Right cardiac atrium (tissue), 5 donors: ENCODE results near the gene ASIC4. TPM values are rescaled to one million over a fixed set of nuclear protein-coding genes. Genes with fewer than 3 reads are reported as not detected.

ENCODE experiments used
- ATAC-seq, 2 donors: fragments of 200-7000 bp; cut with Tn5 transposase; one replicate each; pipeline versions ENCODE4 v1.8.0 to v1.9.1; 2020; ENCODE audit warnings: moderate library complexity in 2 of 2, mild to moderate bottlenecking in 1 of 2
- DNase-seq, 3 donors: peaks; one replicate each; pipeline ENCODE4 v3.0.0-alpha.2; 2020
- H3K27ac ChIP-seq: one replicate; pipeline ENCODE4 v1.5.1; 2013; ENCODE audit warnings: mild to moderate bottlenecking, low read length, control low read depth, moderate library complexity
- H3K27me3 ChIP-seq: one replicate; pipeline ENCODE4 v1.6.1; 2013; ENCODE audit not compliant: control insufficient read depth, insufficient read depth
- H3K4me1 ChIP-seq: one replicate; pipeline ENCODE4 v1.6.1; 2013; ENCODE audit warnings: low read length; ENCODE audit not compliant: control insufficient read depth, insufficient read depth
- H3K4me3 ChIP-seq: one replicate; pipeline ENCODE4 v1.5.1; 2013; ENCODE audit warnings: low read length, control low read depth
- H3K9me3 ChIP-seq: one replicate; pipeline ENCODE4 v1.6.1; 2013; ENCODE audit warnings: low read length; ENCODE audit not compliant: control insufficient read depth
- WGBS: extraction: QIAGEN DNeasy Blood & Tissue Kit; methylation state at CpG from one replicate; pipeline ENCODE4 v1.1.7; 2013; 5-methylcytosine and 5-hydroxymethylcytosine counted together
- intact Hi-C, 4 donors: fragments of 100-400 bp; cut with DNase I; formaldehyde crosslinking; loops; one replicate each; pipeline versions ENCODE4 v1.11.0 to v1.14.0; 2022 to 2023
- polyA plus RNA-seq: library from polyadenylated mRNA; stranded (reverse); fragments of 200-250 nt; gene quantifications from one replicate; pipeline ENCODE4 v1.2.3, GENCODE V29; 2013
- total RNA-seq, 4 donors: library from RNA; stranded (reverse); fragmentation: NEBNext Ultra II Directional; extraction: Animal tissue kit (Norgen Biotek cat#: 25700); gene quantifications; one replicate each; pipeline ENCODE4 v1.2.1, GENCODE V29; 2021
- donor health status: healthy with polysubstance abuse.
- donor health status: DM: no; HTN: yes; CAD: no.
- donor health status: DM: no; HTN: no; CAD: no.
- donor health status: DM: no; HTN: yes; CAD: no; lungs with severe emphysema.
- donor health status: DM: yes; HTN: yes; CAD: no.

ASIC4 gene
- total and polyA plus RNA-seq, 5 donors, result 0.28 to 1.8 (median 1.5) TPM

GRCh38 chr2:219482674-219483405, 31.4 kb upstream of the ASIC4 start:
- Histone ChIP-seq H3K9me3 (no peaks in the 10 kb centered on the region), H3K4me1 (peaks cover 11% of the 10 kb centered on the region), H3K27ac (no peak overlapping the region), H3K4me3 (no peak overlapping the region), H3K27me3 (no peaks in the 10 kb centered on the region)
- intact Hi-C loops, result no loop called here
- DNase-seq (peak in 1 of 3 donors; percentile 68), ATAC-seq (peak in 1 of 2 donors; percentile 1)
- WGBS, result 64% methylated on average over 17 of the region's 17 CpGs

DNA sequence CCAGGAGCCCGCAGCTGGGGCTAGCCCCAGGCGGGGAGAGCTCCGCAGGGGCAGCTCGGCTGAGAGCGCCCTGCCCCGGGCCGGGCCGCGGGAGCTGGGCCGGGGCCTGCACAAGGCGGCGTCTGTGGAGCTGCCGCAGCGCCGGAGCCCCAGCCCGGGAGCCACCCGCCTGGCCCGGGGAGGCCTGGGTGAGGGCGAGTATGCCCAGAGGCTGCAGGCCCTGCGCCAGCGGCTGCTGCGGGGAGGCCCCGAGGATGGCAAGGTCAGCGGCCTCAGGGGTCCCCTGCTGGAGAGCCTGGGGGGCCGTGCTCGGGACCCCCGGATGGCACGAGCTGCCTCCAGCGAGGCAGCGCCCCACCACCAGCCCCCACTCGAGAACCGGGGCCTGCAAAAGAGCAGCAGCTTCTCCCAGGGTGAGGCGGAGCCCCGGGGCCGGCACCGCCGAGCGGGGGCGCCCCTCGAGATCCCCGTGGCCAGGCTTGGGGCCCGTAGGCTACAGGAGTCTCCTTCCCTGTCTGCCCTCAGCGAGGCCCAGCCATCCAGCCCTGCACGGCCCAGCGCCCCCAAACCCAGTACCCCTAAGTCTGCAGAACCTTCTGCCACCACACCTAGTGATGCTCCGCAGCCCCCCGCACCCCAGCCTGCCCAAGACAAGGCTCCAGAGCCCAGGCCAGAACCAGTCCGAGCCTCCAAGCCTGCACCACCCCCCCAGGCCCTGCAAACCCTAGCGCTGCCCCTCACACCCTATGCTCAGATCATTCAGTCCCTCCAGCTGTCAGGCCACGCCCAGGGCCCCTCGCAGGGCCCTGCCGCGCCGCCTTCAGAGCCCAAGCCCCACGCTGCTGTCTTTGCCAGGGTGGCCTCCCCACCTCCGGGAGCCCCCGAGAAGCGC, 30.6 kb upstream of the ASIC4 start:
- intact Hi-C loops, result no loop called here
- Histone ChIP-seq H3K4me3 (peak overlapping the region; percentile 17), H3K9me3 (no peaks in the 10 kb centered on the region), H3K27me3 (no peaks in the 10 kb centered on the region), H3K4me1 (peaks cover 11% of the 10 kb centered on the region), H3K27ac (no peak overlapping the region)
- DNase-seq, result peak in 1 of 3 donors; percentile 62
- WGBS, result 42% methylated on average over 58 of the region's 58 CpGs
- peak; percentile 5 to 6 for ATAC-seq

DNA sequence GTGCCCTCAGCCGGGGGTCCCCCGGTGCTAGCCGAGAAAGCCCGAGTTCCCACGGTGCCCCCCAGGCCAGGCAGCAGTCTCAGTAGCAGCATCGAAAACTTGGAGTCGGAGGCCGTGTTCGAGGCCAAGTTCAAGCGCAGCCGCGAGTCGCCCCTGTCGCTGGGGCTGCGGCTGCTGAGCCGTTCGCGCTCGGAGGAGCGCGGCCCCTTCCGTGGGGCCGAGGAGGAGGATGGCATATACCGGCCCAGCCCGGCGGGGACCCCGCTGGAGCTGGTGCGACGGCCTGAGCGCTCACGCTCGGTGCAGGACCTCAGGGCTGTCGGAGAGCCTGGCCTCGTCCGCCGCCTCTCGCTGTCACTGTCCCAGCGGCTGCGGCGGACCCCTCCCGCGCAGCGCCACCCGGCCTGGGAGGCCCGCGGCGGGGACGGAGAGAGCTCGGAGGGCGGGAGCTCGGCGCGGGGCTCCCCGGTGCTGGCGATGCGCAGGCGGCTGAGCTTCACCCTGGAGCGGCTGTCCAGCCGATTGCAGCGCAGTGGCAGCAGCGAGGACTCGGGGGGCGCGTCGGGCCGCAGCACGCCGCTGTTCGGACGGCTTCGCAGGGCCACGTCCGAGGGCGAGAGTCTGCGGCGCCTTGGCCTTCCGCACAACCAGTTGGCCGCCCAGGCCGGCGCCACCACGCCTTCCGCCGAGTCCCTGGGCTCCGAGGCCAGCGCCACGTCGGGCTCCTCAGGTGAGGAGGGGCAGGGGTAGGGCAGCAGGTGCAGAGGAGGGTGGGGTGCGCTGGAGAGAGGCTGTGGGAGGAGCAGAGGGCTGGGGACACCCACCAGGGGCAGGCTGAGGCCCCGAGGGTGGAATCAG, 29.7 kb upstream of the ASIC4 start:
- 7% methylated on average over 89 of the region's 89 CpGs for WGBS
- ATAC-seq (peak; percentile 12 to 19), DNase-seq (peak in 1 of 3 donors; percentile 69)
- Histone ChIP-seq H3K4me1 (peaks cover 11% of the 10 kb centered on the region), H3K4me3 (peak overlapping the region; percentile 17), H3K27ac (no peak overlapping the region), H3K27me3 (no peaks in the 10 kb centered on the region), H3K9me3 (no peaks in the 10 kb centered on the region)
- intact Hi-C loops, result no loop called here

- Histone ChIP-seq H3K4me1 (peaks cover 11% of the 10 kb centered on the region), H3K4me3 (no peak overlapping the region), H3K27me3 (no peaks in the 10 kb centered on the region), H3K27ac (no peak overlapping the region), H3K9me3 (no peaks in the 10 kb centered on the region)
- DNase-seq (peak in 1 of 3 donors; percentile 32), ATAC-seq (no peak)
- 69% methylated on average over 12 of the region's 12 CpGs for WGBS
- intact Hi-C loops, result no loop called here
Measured at GRCh38 chr2:219485201-219485580, 29.1 kb upstream of the ASIC4 start.

DNA sequence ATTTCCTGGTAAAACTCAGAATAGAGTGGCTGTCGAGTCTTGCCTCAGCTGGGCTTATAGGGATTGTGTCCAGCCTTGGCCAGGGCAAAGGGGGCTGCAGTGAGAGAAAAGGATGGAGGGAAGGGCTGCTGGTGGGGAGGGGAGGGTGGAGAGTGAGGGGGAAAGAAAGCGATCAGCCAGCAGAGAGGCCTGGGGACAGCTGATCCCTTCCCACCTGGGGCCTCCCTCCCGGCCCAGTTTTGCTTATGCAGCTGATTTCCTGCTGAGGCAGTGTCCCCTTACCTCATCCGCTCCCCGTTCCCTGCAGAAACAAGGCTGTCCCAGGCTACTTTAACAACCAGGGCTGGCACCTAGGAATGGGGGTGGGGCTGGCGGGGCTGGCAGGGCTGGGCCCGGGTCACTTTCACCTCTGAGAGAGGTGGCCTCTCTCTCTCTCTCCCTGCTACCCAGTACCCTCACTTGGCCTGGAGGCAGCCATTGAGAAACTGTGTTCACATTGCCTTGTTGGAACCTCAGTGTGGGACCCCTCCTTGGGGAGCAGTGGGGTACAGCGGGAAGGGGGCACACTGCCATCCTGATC, 27.8 kb upstream of the ASIC4 start:
- Histone ChIP-seq H3K4me3 (no peak overlapping the region), H3K27me3 (no peaks in the 10 kb centered on the region), H3K4me1 (peaks cover 11% of the 10 kb centered on the region), H3K27ac (no peak overlapping the region), H3K9me3 (no peaks in the 10 kb centered on the region)
- DNase-seq, result peak in 1 of 3 donors; percentile 50
- ATAC-seq, result no peak
- intact Hi-C loops, result no loop called here
- 62% methylated on average over 8 of the region's 8 CpGs for WGBS

DNA sequence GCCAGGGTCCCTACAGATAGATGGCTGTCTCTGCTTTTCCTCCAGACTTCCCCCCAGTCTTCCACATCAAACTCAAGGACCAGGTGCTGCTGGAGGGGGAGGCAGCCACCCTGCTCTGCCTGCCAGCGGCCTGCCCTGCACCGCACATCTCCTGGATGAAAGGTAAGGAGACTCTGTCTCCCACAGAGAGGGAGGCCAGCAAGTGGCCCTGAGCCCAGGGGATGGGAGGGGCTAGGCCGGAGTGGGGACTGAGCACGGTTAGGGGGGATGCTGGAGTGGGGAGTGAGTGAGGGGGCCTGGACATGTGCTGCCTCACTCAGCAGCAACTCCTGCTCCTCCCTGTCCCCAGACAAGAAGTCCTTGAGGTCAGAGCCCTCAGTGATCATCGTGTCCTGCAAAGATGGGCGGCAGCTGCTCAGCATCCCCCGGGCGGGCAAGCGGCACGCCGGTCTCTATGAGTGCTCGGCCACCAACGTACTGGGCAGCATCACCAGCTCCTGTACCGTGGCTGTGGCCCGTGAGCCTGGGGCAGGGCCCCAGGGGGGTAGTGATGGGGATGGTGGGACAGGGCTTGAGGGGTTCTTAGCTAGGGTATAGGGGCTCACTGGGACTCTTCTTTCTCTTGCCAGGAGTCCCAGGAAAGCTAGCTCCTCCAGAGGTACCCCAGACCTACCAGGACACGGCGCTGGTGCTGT, 26.0 kb upstream of the ASIC4 start:
- Histone ChIP-seq H3K27ac (no peak overlapping the region), H3K4me3 (no peak overlapping the region), H3K9me3 (no peaks in the 10 kb centered on the region), H3K4me1 (peaks cover 11% of the 10 kb centered on the region), H3K27me3 (no peaks in the 10 kb centered on the region)
- 86% methylated on average over 17 of the region's 17 CpGs for WGBS
- ATAC-seq (no peak), DNase-seq (peak in 1 of 3 donors; percentile 46)
- intact Hi-C loops, result no loop called here

DNA sequence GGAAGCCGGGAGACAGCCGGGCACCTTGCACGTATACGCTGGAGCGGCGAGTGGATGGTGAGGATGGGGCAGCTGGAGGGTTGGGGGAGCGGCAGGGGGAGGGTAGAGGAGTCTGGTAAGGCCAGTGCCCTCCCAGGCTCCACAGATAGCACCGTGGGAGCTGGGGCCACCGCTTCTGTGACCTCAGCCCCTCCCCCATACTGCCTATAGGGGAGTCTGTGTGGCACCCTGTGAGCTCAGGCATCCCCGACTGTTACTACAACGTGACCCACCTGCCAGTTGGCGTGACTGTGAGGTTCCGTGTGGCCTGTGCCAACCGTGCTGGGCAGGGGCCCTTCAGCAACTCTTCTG, 25.5 kb upstream of the ASIC4 start:
- Histone ChIP-seq H3K4me3 (no peak overlapping the region), H3K4me1 (peaks cover 11% of the 10 kb centered on the region), H3K27ac (no peak overlapping the region), H3K9me3 (no peaks in the 10 kb centered on the region), H3K27me3 (no peaks in the 10 kb centered on the region)
- ATAC-seq (no peak), DNase-seq (peak in 1 of 3 donors; percentile 59)
- WGBS, result 77% methylated on average over 14 of the region's 14 CpGs
- intact Hi-C loops, result no loop called here

DNA sequence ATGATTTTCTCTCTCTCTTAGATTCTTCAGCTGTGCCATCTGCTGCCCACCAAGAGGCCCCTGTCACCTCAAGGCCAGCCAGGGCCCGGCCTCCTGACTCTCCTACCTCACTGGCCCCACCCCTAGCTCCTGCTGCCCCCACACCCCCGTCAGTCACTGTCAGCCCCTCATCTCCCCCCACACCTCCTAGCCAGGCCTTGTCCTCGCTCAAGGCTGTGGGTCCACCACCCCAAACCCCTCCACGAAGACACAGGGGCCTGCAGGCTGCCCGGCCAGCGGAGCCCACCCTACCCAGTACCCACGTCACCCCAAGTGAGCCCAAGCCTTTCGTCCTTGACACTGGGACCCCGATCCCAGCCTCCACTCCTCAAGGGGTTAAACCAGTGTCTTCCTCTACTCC, 25.0 kb upstream of the ASIC4 start:
- ATAC-seq, result no peak
- Histone ChIP-seq H3K27me3 (no peaks in the 10 kb centered on the region), H3K4me3 (no peak overlapping the region), H3K4me1 (peaks cover 6% of the 10 kb centered on the region), H3K27ac (no peak overlapping the region), H3K9me3 (no peaks in the 10 kb centered on the region)
- DNase-seq, result peak in 2 of 3 donors; percentile 24 to 50
- intact Hi-C loops, result no loop called here
- 85% methylated on average over 9 of the region's 9 CpGs for WGBS

DNA sequence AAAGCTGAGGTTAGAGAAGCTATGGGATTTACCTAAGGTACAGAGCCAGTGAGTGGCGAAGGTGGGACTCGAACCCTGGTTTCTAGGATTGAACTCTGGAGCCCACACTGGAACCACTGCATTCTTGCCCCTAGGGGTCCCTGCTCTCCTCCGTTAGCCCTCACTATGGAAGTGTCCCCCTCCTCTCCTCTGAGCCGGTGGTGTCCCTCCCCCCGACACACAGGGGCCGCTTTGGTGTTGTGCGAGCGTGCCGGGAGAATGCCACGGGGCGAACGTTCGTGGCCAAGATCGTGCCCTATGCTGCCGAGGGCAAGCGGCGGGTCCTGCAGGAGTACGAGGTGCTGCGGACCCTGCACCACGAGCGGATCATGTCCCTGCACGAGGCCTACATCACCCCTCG, 24.1 kb upstream of the ASIC4 start:
- DNase-seq (peak in 1 of 3 donors; percentile 58), ATAC-seq (no peak)
- 84% methylated on average over 23 of the region's 23 CpGs for WGBS
- Histone ChIP-seq H3K9me3 (no peaks in the 10 kb centered on the region), H3K4me1 (no peaks in the 10 kb centered on the region), H3K27me3 (no peaks in the 10 kb centered on the region), H3K27ac (no peak overlapping the region), H3K4me3 (no peak overlapping the region)
- intact Hi-C loops, result loop anchor here in 2 of 4 donors (5.0 kb wide), 2 partner anchors 37 to 47 kb away; no protein-coding TSS in a partner anchor

GRCh38 chr2:219490600-219491130, 23.6 kb upstream of the ASIC4 start:
- DNase-seq (peak in 2 of 3 donors; percentile 32 to 55), ATAC-seq (no peak)
- no peak overlapping the region for H3K4me3 ChIP-seq
- no peak overlapping the region for H3K27ac ChIP-seq
- intact Hi-C loops, result loop anchor here in 2 of 4 donors (5.0 kb wide), 2 partner anchors 37 to 47 kb away; no protein-coding TSS in a partner anchor
- no peaks in the 10 kb centered on the region for H3K4me1 ChIP-seq
- no peaks in the 10 kb centered on the region for H3K9me3 ChIP-seq
- 72% methylated on average over 10 of the region's 10 CpGs for WGBS
- no peaks in the 10 kb centered on the region for H3K27me3 ChIP-seq
